Coronary artery (tissue), 2 donors: ENCODE results near the gene LYSMD2.

Source experiments
- DNase-seq: peaks from one replicate; pipeline ENCODE4 v3.0.0-alpha.2; 2017; ENCODE audit warnings: low spot score
- H3K27ac ChIP-seq, 2 donors: fragments of 200-600 bp; sonication (generic); one replicate each; pipeline ENCODE4 v1.5.1; 2016 to 2019
- H3K4me3 ChIP-seq: fragments of 200-600 bp; sonication (generic); 2 replicates; pipeline ENCODE4 v1.5.1; 2016; ENCODE audit warnings: mild to moderate bottlenecking, moderate library complexity
- TF ChIP-seq, protein P1 (sequence below): fragments of 200-600 bp; sonication (generic); IDR thresholded peaks from one replicate; pipeline ENCODE4 v1.5.1; 2019; ENCODE audit warnings: antibody characterized with exemption

The LYSMD2 gene

DNA sequence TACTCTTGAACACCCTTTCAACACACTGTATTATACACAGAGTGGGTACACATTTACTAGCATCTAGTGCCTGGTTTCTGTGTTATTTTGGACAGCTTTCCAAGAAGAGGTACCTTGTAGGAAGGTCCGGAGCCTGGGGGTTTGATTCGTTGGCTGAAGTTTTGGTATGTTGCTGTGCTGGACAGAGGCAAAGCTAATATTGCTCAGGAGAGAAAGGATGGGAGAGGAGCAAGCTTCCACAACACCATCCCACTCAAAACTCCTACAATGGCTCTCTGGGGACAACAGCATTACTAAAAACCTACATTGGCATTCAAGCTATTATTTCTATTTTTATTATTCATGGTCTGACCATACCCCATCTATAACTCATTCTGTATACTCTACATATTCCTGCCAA is 1.1 kb upstream of the LYSMD2 start:
- Histone ChIP-seq H3K4me3 (no peak overlapping the region), H3K27ac (peak overlapping the region; percentile 80 to 95)
- DNase-seq = no peak
- TF ChIP-seq, protein P1, sequence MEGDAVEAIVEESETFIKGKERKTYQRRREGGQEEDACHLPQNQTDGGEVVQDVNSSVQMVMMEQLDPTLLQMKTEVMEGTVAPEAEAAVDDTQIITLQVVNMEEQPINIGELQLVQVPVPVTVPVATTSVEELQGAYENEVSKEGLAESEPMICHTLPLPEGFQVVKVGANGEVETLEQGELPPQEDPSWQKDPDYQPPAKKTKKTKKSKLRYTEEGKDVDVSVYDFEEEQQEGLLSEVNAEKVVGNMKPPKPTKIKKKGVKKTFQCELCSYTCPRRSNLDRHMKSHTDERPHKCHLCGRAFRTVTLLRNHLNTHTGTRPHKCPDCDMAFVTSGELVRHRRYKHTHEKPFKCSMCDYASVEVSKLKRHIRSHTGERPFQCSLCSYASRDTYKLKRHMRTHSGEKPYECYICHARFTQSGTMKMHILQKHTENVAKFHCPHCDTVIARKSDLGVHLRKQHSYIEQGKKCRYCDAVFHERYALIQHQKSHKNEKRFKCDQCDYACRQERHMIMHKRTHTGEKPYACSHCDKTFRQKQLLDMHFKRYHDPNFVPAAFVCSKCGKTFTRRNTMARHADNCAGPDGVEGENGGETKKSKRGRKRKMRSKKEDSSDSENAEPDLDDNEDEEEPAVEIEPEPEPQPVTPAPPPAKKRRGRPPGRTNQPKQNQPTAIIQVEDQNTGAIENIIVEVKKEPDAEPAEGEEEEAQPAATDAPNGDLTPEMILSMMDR = no peak

GRCh38 chr15:51736751-51737521 is 519 bp downstream of the LYSMD2 start:
- TF ChIP-seq, protein P1 = no peak
- H3K27ac ChIP-seq = peak overlapping the region; percentile 80 to 95
- peak overlapping the region; percentile 95 for H3K4me3 ChIP-seq
- no peak for DNase-seq

DNA sequence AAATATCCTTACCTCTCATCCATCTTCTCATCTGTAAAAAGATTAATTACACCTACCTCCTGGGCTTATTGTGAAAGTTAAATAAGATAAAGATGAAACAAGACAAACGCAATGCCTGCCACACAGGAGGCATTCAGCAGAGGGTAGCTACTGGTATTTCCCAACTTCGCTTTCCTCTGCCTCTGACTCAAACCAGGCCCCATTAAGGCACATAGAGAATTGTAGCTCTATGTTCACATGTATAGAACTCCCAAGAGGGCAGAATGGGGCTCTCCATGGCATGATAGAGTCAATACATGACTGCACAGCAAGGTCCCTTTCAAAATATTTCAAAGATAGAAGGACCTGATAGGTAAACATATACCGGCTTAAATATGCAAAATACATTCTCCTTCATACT is 1.4 kb downstream of the LYSMD2 start:
- Histone ChIP-seq H3K27ac (peak overlapping the region; percentile 80 to 95), H3K4me3 (peak overlapping the region; percentile 95)

DNA sequence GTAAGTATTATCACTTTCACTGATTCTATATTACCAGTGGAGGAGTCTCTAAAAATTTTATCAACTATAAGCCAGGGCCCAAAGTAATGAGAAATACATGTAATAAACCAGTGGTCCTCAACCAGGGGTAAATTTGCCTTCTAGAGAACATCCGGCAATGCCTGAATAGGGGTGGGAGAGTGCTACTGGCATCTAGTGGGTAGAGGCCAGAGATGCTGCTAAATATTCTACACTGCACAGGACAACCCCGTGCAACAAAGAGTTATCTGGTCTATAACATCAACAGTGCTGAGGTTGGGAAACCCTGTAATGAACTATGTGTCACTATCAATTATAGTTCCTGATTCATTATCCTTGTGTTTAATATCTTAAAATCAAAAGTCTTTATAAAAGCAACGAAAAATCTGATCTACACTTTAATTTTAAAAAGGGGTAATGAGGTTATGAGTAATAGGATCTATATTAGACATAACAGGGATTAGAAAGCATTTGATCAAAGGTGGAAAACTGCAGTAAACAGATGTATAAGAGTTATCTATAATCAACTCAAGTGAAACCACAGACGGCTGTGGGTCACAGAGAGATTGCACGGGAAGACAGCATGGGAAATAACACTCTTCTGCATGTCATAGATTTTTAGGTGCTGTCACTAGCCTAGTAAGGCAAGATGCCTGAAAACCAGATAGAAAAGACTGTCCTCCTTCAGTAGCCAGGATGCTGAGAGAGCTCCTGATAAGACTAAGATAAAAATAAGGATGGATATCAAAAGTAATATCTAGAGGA is 2.0 kb downstream of the LYSMD2 start:
- no peak for DNase-seq
- peak overlapping the region; percentile 12 to 95 for H3K27ac ChIP-seq
- TF ChIP-seq, protein P1 = no peak
- H3K4me3 ChIP-seq = peak overlapping the region; percentile 95

More for the DNA sequence above, 1.4 kb downstream of the LYSMD2 start:
- no peak for DNase-seq
- TF ChIP-seq, protein P1 = no peak

- no peak for DNase-seq
- Histone ChIP-seq H3K4me3 (no peak overlapping the region), H3K27ac (peak overlapping the region; percentile 74 to 89)
- TF ChIP-seq, protein P1 = no peak
Measured at GRCh38 chr15:51732646-51733045, 4.8 kb downstream of the LYSMD2 start.

DNA sequence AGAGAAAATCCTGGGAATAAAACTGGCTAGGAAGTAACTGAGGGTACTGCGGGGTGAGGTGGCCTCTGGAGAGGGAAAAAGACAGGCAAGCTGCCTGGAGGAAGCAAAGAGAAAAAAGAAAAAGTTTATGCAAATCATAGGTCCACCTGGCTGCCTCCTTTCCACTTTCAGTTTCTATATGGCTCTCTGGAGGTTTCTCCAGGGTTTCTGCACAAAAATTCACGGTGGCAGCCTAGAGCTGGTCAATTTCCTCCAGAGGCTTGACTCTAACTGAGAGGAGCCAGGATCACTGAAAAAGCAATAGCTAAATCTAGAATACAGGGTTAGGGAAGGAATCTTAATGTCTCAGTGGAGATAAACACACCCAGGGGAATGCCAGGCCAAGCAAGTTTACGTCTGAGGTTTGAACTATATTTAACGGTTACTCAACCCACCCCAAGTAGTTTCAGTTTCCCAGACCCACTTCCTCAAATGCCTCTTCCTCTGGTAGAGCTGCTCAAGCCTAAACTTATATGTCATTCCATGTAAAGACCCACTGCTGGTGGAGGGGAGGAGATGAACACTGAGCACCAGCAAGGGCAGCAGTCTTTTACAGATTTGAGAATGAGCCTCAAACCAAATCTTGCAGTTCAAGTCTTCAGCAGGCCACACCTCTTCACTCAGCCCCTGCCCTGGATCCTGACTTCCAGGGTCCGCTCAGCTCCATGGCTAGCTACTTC is 5.7 kb downstream of the LYSMD2 start:
- Histone ChIP-seq H3K4me3 (peak overlapping the region; percentile 58), H3K27ac (peak overlapping the region; percentile 74 to 89)
- no peak for DNase-seq
- TF ChIP-seq, protein P1 = no peak
